Epithelial cell of esophagus (primary cell): ENCODE results near the gene TMEM94.

ENCODE experiments used
- DNase-seq: peaks from one replicate; pipeline ENCODE4 v3.0.0; 2010; ENCODE audit warnings: low read depth
- H3K4me3 ChIP-seq: 2 replicates; pipeline ENCODE4 v1.5.1; 2011; ENCODE audit warnings: mild to moderate bottlenecking, low read length, control low read depth
- CTCF ChIP-seq: IDR thresholded peaks from 2 replicates; pipeline ENCODE4 v1.5.1; 2011; ENCODE audit warnings: low read depth, mild to moderate bottlenecking, low read length, control low read depth, inconsistent platforms; ENCODE audit not compliant: insufficient read depth; ENCODE audit errors: missing control alignments

The TMEM94 gene

GRCh38 chr17:75523647-75524046 lies 67.2 kb downstream of the TMEM94 start:
- DNase-seq, result no peak
- TF ChIP-seq CTCF, result no peak
- no peak overlapping the region for H3K4me3 ChIP-seq

- no peak for TF ChIP-seq CTCF
- H3K4me3 ChIP-seq, result peak overlapping the region; percentile 56
- DNase-seq, result no peak
Measured at GRCh38 chr17:75524269-75524969, 68.0 kb downstream of the TMEM94 start.

- peak; percentile 94 for DNase-seq
- TF ChIP-seq CTCF, result peak; percentile 25
- peak within 1 kb of the TSS; percentile 61 for H3K4me3 ChIP-seq
Measured at GRCh38 chr17:75524970-75525805, 68.8 kb downstream of the TMEM94 start, which contains the start of gene LLGL2. Gene LLGL2 (plus strand): TSS chr17:75525697. CDS start chr17:75543427, 17,730 bp downstream.

- no peak for DNase-seq
- H3K4me3 ChIP-seq, result peak overlapping the region; percentile 61
Measured at GRCh38 chr17:75525806-75526554, 69.5 kb downstream of the TMEM94 start.

GRCh38 chr17:75526555-75527270 lies 70.3 kb downstream of the TMEM94 start:
- peak overlapping the region; percentile 61 for H3K4me3 ChIP-seq
- no peak for TF ChIP-seq CTCF
- no peak for DNase-seq

More at GRCh38 chr17:75525806-75526554, 69.5 kb downstream of the TMEM94 start:
- no peak for TF ChIP-seq CTCF
